ENCODE results near the gene PPFIA4.

- TF ChIP-seq EZH2phosphoT487 (IDR thresholded peaks at IDR 0.05; ENCODE audit: borderline replicate concordance) = no peak
- TF ChIP-seq EZH2 (IDR thresholded peaks at IDR 0.05) = no peak
- TF ChIP-seq ZNF274 (IDR thresholded peaks at IDR 0.05; ENCODE audit: low read depth, low read length) = no peak
- no peak for TF ChIP-seq TCF7L2 (IDR thresholded peaks at IDR 0.05; ENCODE audit: borderline replicate concordance, extremely low read depth, insufficient read depth, insufficient read length)
- TF ChIP-seq POLR2A (IDR thresholded peaks at IDR 0.05; ENCODE audit: borderline replicate concordance, extremely low read depth, insufficient read depth, insufficient read length) = no peak
- TF ChIP-seq, protein P1, sequence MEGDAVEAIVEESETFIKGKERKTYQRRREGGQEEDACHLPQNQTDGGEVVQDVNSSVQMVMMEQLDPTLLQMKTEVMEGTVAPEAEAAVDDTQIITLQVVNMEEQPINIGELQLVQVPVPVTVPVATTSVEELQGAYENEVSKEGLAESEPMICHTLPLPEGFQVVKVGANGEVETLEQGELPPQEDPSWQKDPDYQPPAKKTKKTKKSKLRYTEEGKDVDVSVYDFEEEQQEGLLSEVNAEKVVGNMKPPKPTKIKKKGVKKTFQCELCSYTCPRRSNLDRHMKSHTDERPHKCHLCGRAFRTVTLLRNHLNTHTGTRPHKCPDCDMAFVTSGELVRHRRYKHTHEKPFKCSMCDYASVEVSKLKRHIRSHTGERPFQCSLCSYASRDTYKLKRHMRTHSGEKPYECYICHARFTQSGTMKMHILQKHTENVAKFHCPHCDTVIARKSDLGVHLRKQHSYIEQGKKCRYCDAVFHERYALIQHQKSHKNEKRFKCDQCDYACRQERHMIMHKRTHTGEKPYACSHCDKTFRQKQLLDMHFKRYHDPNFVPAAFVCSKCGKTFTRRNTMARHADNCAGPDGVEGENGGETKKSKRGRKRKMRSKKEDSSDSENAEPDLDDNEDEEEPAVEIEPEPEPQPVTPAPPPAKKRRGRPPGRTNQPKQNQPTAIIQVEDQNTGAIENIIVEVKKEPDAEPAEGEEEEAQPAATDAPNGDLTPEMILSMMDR (IDR thresholded peaks at IDR 0.05 in 2 of 3, conservative IDR thresholded peaks at IDR 0.05 in 1 of 3; ENCODE audit: borderline replicate concordance in 1 of 3, insufficient read depth in 1 of 3, low read depth in 2 of 3, low read length in 2 of 3) = no peak
- TF ChIP-seq POLR2AphosphoS5 (IDR thresholded peaks at IDR 0.05; ENCODE audit: low read depth, low read length) = no peak
- no peak for TF ChIP-seq MAX (IDR thresholded peaks at IDR 0.05)
- TF ChIP-seq EGR1 (IDR thresholded peaks at IDR 0.05; ENCODE audit: low read depth) = no peak
- no peak for TF ChIP-seq CBX3 (IDR thresholded peaks at IDR 0.05; ENCODE audit: low read depth)
- no peak for TF ChIP-seq REST (IDR thresholded peaks at IDR 0.05; ENCODE audit: low read depth)
- no peak for TF ChIP-seq RAD21 (IDR thresholded peaks at IDR 0.05; ENCODE audit: low read depth)
Measured at GRCh38 chr1:203026666-203027663, 674 bp downstream of the PPFIA4 start.

All from HCT116 (cell line).